Jurkat, Clone E6-1 (cell line): ENCODE measurements around the gene RIC8B. TPM values are rescaled to one million over a fixed set of nuclear protein-coding genes. Genes with fewer than 3 reads are reported as not detected.
A peak's percentile ranks its signal among the peaks of the same experiment; 100 is the strongest.
"Not testable (repeated sequence)": the region's sequence is repeated elsewhere in the genome, so short reads cannot be mapped to it uniquely, and the experiment has no call there.

Experiments used
- DNase-seq: peaks from one replicate; pipeline ENCODE4 v3.0.0-alpha.2; 2011; ENCODE audit warnings: low read depth, low spot score
- H3K4me3 ChIP-seq: 2 replicates; pipeline ENCODE4 v1.5.1; 2011; ENCODE audit warnings: mild to moderate bottlenecking, low read length, control low read depth, moderate library complexity
- polyA plus RNA-seq: library from polyadenylated mRNA; unstranded; fragments of >200 nt; gene quantifications from one replicate; pipeline ENCODE4 v1.2.1, GENCODE V29; 2012; ENCODE audit warnings: missing spikeins; ENCODE audit not compliant: insufficient read length, insufficient read depth

RIC8B gene
- polyA plus RNA-seq: 11.3 TPM

GRCh38 chr12:106774005-106774807 is at the start of gene RIC8B:
Gene RIC8B, plus strand, starts transcription at chr12:106774682. Its CDS starts 64 bp downstream, at chr12:106774746.
- peak; percentile 93 for DNase-seq
- peak within 1 kb of the TSS; percentile 91 for H3K4me3 ChIP-seq

GRCh38 chr12:106724934-106725333 is 49.5 kb upstream of the RIC8B start:
- DNase-seq: no peak

GRCh38 chr12:106726603-106727202 is 47.8 kb upstream of the RIC8B start:
- H3K4me3 ChIP-seq, DNase-seq: not testable (repeated sequence)

More at GRCh38 chr12:106724934-106725333, 49.5 kb upstream of the RIC8B start:
- no peak overlapping the region for H3K4me3 ChIP-seq

GRCh38 chr12:106729611-106730010 is 44.9 kb upstream of the RIC8B start:
- DNase-seq: no peak
- H3K4me3 ChIP-seq: no peak overlapping the region

- H3K4me3 ChIP-seq: no peak overlapping the region
- no peak for DNase-seq
These were observed 41.6 kb upstream of the RIC8B start for GRCh38 chr12:106732890-106733289.

- DNase-seq: no peak
- no peak overlapping the region for H3K4me3 ChIP-seq
These were observed 40.8 kb upstream of the RIC8B start for GRCh38 chr12:106733660-106734059.

GRCh38 chr12:106736051-106736957 is 38.2 kb upstream of the RIC8B start:
- no peak for DNase-seq
- no peak overlapping the region for H3K4me3 ChIP-seq

- DNase-seq: no peak
- H3K4me3 ChIP-seq: no peak overlapping the region
These were observed 35.2 kb upstream of the RIC8B start for GRCh38 chr12:106739318-106739717.

- DNase-seq: no peak
- no peak overlapping the region for H3K4me3 ChIP-seq
These were observed 34.5 kb upstream of the RIC8B start for GRCh38 chr12:106739815-106740530.

GRCh38 chr12:106740818-106741217 is 33.7 kb upstream of the RIC8B start:
- no peak for DNase-seq
- H3K4me3 ChIP-seq: no peak overlapping the region

- H3K4me3 ChIP-seq: no peak overlapping the region
- no peak for DNase-seq
These were observed 33.2 kb upstream of the RIC8B start for GRCh38 chr12:106741247-106741646.

- no peak overlapping the region for H3K4me3 ChIP-seq
- DNase-seq: no peak
These were observed 31.1 kb upstream of the RIC8B start for GRCh38 chr12:106743270-106743988.

GRCh38 chr12:106744600-106744999 is 29.9 kb upstream of the RIC8B start:
- H3K4me3 ChIP-seq: no peak overlapping the region
- DNase-seq: no peak

- no peak for DNase-seq
- no peak overlapping the region for H3K4me3 ChIP-seq
These were observed 29.2 kb upstream of the RIC8B start for GRCh38 chr12:106745181-106745745.

- H3K4me3 ChIP-seq: no peak overlapping the region
- peak; percentile 77 for DNase-seq
These were observed 26.5 kb upstream of the RIC8B start for GRCh38 chr12:106747973-106748436.

- no peak for DNase-seq
- H3K4me3 ChIP-seq: no peak overlapping the region
These were observed 24.0 kb upstream of the RIC8B start for GRCh38 chr12:106750524-106750923.

- H3K4me3 ChIP-seq: no peak overlapping the region
- DNase-seq: no peak
These were observed 21.0 kb upstream of the RIC8B start for GRCh38 chr12:106753526-106753925.

- no peak overlapping the region for H3K4me3 ChIP-seq
- no peak for DNase-seq
These were observed 20.2 kb upstream of the RIC8B start for GRCh38 chr12:106754331-106754730.
